BE2C (cell line): Measurements from ENCODE around the gene TYMP.

Experiments used
- DNase-seq: peaks from one replicate; pipeline ENCODE4 v3.0.0-alpha.2; 2020
- H3K27me3 ChIP-seq: fragments of 250-450 bp; sonication (Bioruptor Pico); 2 replicates; pipeline ENCODE4 v1.5.1; 2020; ENCODE audit warnings: mild to moderate bottlenecking
- H3K36me3 ChIP-seq: fragments of 250-450 bp; sonication (Bioruptor Pico); 2 replicates; pipeline ENCODE4 v1.5.1; 2020; ENCODE audit warnings: mild to moderate bottlenecking
- H3K4me1 ChIP-seq: fragments of 250-450 bp; sonication (Bioruptor Pico); 2 replicates; pipeline ENCODE4 v1.5.1; 2020
- H3K4me3 ChIP-seq: 2 replicates; pipeline ENCODE4 v1.5.1; 2011; ENCODE audit warnings: low read depth, low read length
- H3K9me3 ChIP-seq: fragments of 250-450 bp; sonication (Bioruptor Pico); 2 replicates; pipeline ENCODE4 v1.5.1; 2020
- CTCF ChIP-seq: IDR thresholded peaks from 2 replicates; pipeline ENCODE4 v1.5.1; 2012; ENCODE audit warnings: mild to moderate bottlenecking, low read depth, low read length

Gene TYMP

GRCh38 chr22:50560034-50560433 is 30.2 kb upstream of the TYMP start:
- DNase-seq = no peak
- TF ChIP-seq CTCF = no peak
- no peaks in the 10 kb centered on the region for H3K4me1 ChIP-seq
- H3K4me3 ChIP-seq = no peak overlapping the region
- no peaks in the 10 kb centered on the region for H3K9me3 ChIP-seq
- no peaks in the 10 kb centered on the region for H3K36me3 ChIP-seq
- H3K27me3 ChIP-seq = 0 out of 2 replicates have a peak, but pooled peaks cover 4% of the 10 kb centered on the region

- Histone ChIP-seq H3K9me3 (no peaks in the 10 kb centered on the region), H3K4me1 (no peaks in the 10 kb centered on the region), H3K4me3 (no peak overlapping the region), H3K27me3 (no peaks in the 10 kb centered on the region), H3K36me3 (no peaks in the 10 kb centered on the region)
- TF ChIP-seq CTCF = no peak
- no peak for DNase-seq
Measured at GRCh38 chr22:50556703-50557102, 26.9 kb upstream of the TYMP start.

GRCh38 chr22:50553310-50553709 is 23.5 kb upstream of the TYMP start:
- Histone ChIP-seq H3K36me3 (no peaks in the 10 kb centered on the region), H3K4me3 (no peak overlapping the region), H3K4me1 (no peaks in the 10 kb centered on the region), H3K27me3 (no peaks in the 10 kb centered on the region), H3K9me3 (no peaks in the 10 kb centered on the region)
- TF ChIP-seq CTCF = no peak
- no peak for DNase-seq

GRCh38 chr22:50551160-50551752 is 21.4 kb upstream of the TYMP start:
- H3K9me3 ChIP-seq = no peaks in the 10 kb centered on the region
- no peak for DNase-seq

GRCh38 chr22:50550395-50550794 is 20.6 kb upstream of the TYMP start:
- no peaks in the 10 kb centered on the region for H3K27me3 ChIP-seq
- no peaks in the 10 kb centered on the region for H3K36me3 ChIP-seq
- H3K9me3 ChIP-seq = no peaks in the 10 kb centered on the region
- no peak for TF ChIP-seq CTCF
- no peak overlapping the region for H3K4me3 ChIP-seq
- no peaks in the 10 kb centered on the region for H3K4me1 ChIP-seq
- no peak for DNase-seq

More at GRCh38 chr22:50551160-50551752, 21.4 kb upstream of the TYMP start:
- H3K27me3 ChIP-seq = no peaks in the 10 kb centered on the region
- H3K4me3 ChIP-seq = no peak overlapping the region
- no peaks in the 10 kb centered on the region for H3K4me1 ChIP-seq
- TF ChIP-seq CTCF = no peak
- no peaks in the 10 kb centered on the region for H3K36me3 ChIP-seq

- no peaks in the 10 kb centered on the region for H3K9me3 ChIP-seq
- H3K27me3 ChIP-seq = no peaks in the 10 kb centered on the region
- no peaks in the 10 kb centered on the region for H3K4me1 ChIP-seq
- TF ChIP-seq CTCF = no peak
- no peak overlapping the region for H3K4me3 ChIP-seq
- no peak for DNase-seq
- no peaks in the 10 kb centered on the region for H3K36me3 ChIP-seq
Measured at GRCh38 chr22:50548921-50549790, 19.3 kb upstream of the TYMP start.
